H9 (cell line): ENCODE data around the gene LYST. TPM values are rescaled to one million over a fixed set of nuclear protein-coding genes. Genes with fewer than 3 reads are reported as not detected.
A peak's percentile ranks its signal among the peaks of the same experiment; 100 is the strongest.

ENCODE experiments used
- DNase-seq: peaks from one replicate; pipeline ENCODE4 v3.0.0-alpha.2; 2017
- H2AFZ ChIP-seq: one replicate; pipeline ENCODE4 v1.6.1; 2013; ENCODE audit warnings: mild to moderate bottlenecking, low read length, control low read depth, moderate library complexity
- H2AK5ac ChIP-seq: 2 replicates; pipeline ENCODE4 v1.6.1; 2013; ENCODE audit warnings: low read length, control low read depth, mixed read lengths; ENCODE audit not compliant: insufficient read length
- H2BK120ac ChIP-seq: one replicate; pipeline ENCODE4 v1.6.1; 2013; ENCODE audit warnings: low read depth, mild to moderate bottlenecking, low read length, control low read depth, inconsistent platforms; ENCODE audit not compliant: poor library complexity, severe bottlenecking
- H2BK12ac ChIP-seq: 2 replicates; pipeline ENCODE4 v1.6.1; 2013; ENCODE audit warnings: low read length, control low read depth, mixed read lengths, low read depth; ENCODE audit not compliant: insufficient read length
- H2BK15ac ChIP-seq: 2 replicates; pipeline ENCODE4 v1.6.1; 2013; ENCODE audit warnings: low read depth, low read length, control low read depth
- H2BK20ac ChIP-seq: one replicate; pipeline ENCODE4 v1.6.1; 2013; ENCODE audit warnings: low read depth, mild to moderate bottlenecking, low read length, control low read depth, inconsistent platforms; ENCODE audit not compliant: poor library complexity, severe bottlenecking
- H2BK5ac ChIP-seq: 2 replicates; pipeline ENCODE4 v1.6.1; 2013; ENCODE audit warnings: low read length, control low read depth, mixed read lengths; ENCODE audit not compliant: insufficient read length
- H3K14ac ChIP-seq: 2 replicates; pipeline ENCODE4 v1.6.1; 2013; ENCODE audit warnings: low read length, control low read depth; ENCODE audit not compliant: insufficient read depth
- H3K18ac ChIP-seq: 2 replicates; pipeline ENCODE4 v1.6.1; 2013; ENCODE audit warnings: low read depth, mild to moderate bottlenecking, mixed read lengths, low read length, control low read depth; ENCODE audit not compliant: insufficient read length
- H3K23ac ChIP-seq: 2 replicates; pipeline ENCODE4 v1.6.1; 2013; ENCODE audit warnings: low read length, control low read depth, mixed read lengths, low read depth; ENCODE audit not compliant: insufficient read length
- H3K23me2 ChIP-seq: 2 replicates; pipeline ENCODE4 v1.6.1; 2013; ENCODE audit warnings: low read depth, mild to moderate bottlenecking, mixed read lengths, low read length, control low read depth; ENCODE audit not compliant: insufficient read length, poor library complexity, severe bottlenecking
- H3K27ac ChIP-seq: 2 replicates; pipeline ENCODE4 v1.5.1; 2013; ENCODE audit warnings: low read length, control low read depth, mixed read lengths, low read depth; ENCODE audit not compliant: insufficient read length
- H3K27me3 ChIP-seq: 2 replicates; pipeline ENCODE4 v1.6.1; 2013; ENCODE audit warnings: low read length, control low read depth, inconsistent platforms; ENCODE audit not compliant: insufficient read depth
- H3K4ac ChIP-seq: 2 replicates; pipeline ENCODE4 v1.6.1; 2013; ENCODE audit warnings: low read depth, mild to moderate bottlenecking, control low read depth, inconsistent platforms, low read length, moderate library complexity
- H3K4me1 ChIP-seq: 2 replicates; pipeline ENCODE4 v1.6.1; 2013; ENCODE audit warnings: low read length, control low read depth, inconsistent platforms; ENCODE audit not compliant: insufficient read depth
- H3K4me2 ChIP-seq: 2 replicates; pipeline ENCODE4 v1.6.1; 2013; ENCODE audit warnings: low read length, control low read depth, mixed read lengths; ENCODE audit not compliant: insufficient read length, insufficient read depth
- H3K56ac ChIP-seq: 2 replicates; pipeline ENCODE4 v1.6.1; 2013; ENCODE audit warnings: low read depth, mild to moderate bottlenecking, mixed read lengths, low read length, control low read depth; ENCODE audit not compliant: insufficient read length
- H3K79me1 ChIP-seq: 2 replicates; pipeline ENCODE4 v1.6.1; 2013; ENCODE audit warnings: low read depth, mild to moderate bottlenecking, moderate library complexity, low read length, control low read depth, inconsistent platforms; ENCODE audit not compliant: insufficient read depth, poor library complexity, severe bottlenecking
- H3K79me2 ChIP-seq: 2 replicates; pipeline ENCODE4 v1.6.1; 2013; ENCODE audit warnings: low read length, control low read depth, inconsistent platforms; ENCODE audit not compliant: insufficient read depth
- H3K9ac ChIP-seq: 2 replicates; pipeline ENCODE4 v1.6.1; 2013; ENCODE audit warnings: low read length, control low read depth, mixed read lengths; ENCODE audit not compliant: insufficient read length; ENCODE audit errors: extremely low read depth
- H3K9me3 ChIP-seq: one replicate; pipeline ENCODE4 v1.6.1; 2013; ENCODE audit warnings: low read depth, low read length, inconsistent platforms; ENCODE audit not compliant: control insufficient read depth
- H3T11ph ChIP-seq: one replicate; pipeline ENCODE4 v1.6.1; 2013; ENCODE audit warnings: mild to moderate bottlenecking, low read length, control low read depth, inconsistent platforms
- H4K20me1 ChIP-seq: one replicate; pipeline ENCODE4 v1.6.1; 2013; ENCODE audit not compliant: control insufficient read depth, insufficient read length, insufficient read depth
- H4K5ac ChIP-seq: 2 replicates; pipeline ENCODE4 v1.6.1; 2013; ENCODE audit warnings: low read depth, mild to moderate bottlenecking, mixed read lengths, low read length, control low read depth; ENCODE audit not compliant: insufficient read length
- H4K8ac ChIP-seq: replicated peaks from 2 replicates; pipeline ENCODE4 v1.6.1; 2013; ENCODE audit warnings: low read length, control low read depth, mixed read lengths, low read depth; ENCODE audit not compliant: insufficient read length
- H4K91ac ChIP-seq: 2 replicates; pipeline ENCODE4 v1.6.1; 2013; ENCODE audit warnings: low read depth, mild to moderate bottlenecking, moderate library complexity, mixed read lengths, low read length, control low read depth; ENCODE audit not compliant: insufficient read length
- H3K27ac Mint-ChIP-seq, 3 experiments: 2 replicates in 2 of 3; 3 replicates in 1 of 3; pipeline ENCODE4 v1.8.0; 2020 to 2021; ENCODE audit warnings: mixed read lengths in 3 of 3, mild to moderate bottlenecking in 1 of 3, moderate library complexity in 1 of 3
- H3K27me3 Mint-ChIP-seq: 2 replicates; pipeline ENCODE4 v1.8.0; 2021; ENCODE audit warnings: low read depth, mild to moderate bottlenecking, moderate library complexity, mixed read lengths
- H3K36me3 Mint-ChIP-seq, 3 experiments: 2 replicates in 2 of 3; 3 replicates in 1 of 3; pipeline ENCODE4 v1.8.0; 2020 to 2021; ENCODE audit warnings: low read depth in 3 of 3, mixed read lengths in 3 of 3; ENCODE audit not compliant: insufficient read depth in 1 of 3
- H3K4me1 Mint-ChIP-seq, 2 experiments: 2 replicates each; pipeline ENCODE4 v1.8.0; 2020; ENCODE audit warnings: mixed read lengths in 2 of 2
- H3K4me3 Mint-ChIP-seq, 2 experiments: 2 replicates in 1 of 2; 3 replicates in 1 of 2; pipeline ENCODE4 v1.8.0; 2020 to 2021; ENCODE audit warnings: mild to moderate bottlenecking in 2 of 2, mixed read lengths in 2 of 2, moderate library complexity in 1 of 2
- H3K9me3 Mint-ChIP-seq, 2 experiments: 2 replicates in 1 of 2; 3 replicates in 1 of 2; pipeline ENCODE4 v1.8.0; 2020; ENCODE audit warnings: mild to moderate bottlenecking in 2 of 2, mixed read lengths in 2 of 2, moderate library complexity in 1 of 2
- CTCF ChIP-seq: fragments of 200-600 bp; sonication (generic); conservative IDR thresholded peaks from 3 replicates; pipeline ENCODE4 v1.8.0; 2021; ENCODE audit warnings: antibody characterized with exemption, mild to moderate bottlenecking
- WGBS: extraction: QIAGEN DNeasy Blood & Tissue Kit; methylation state at CpG from one replicate; pipeline ENCODE4 v1.1.7; 2013; ENCODE audit warnings: missing lambda C conversion rate, low lambda C conversion rate, mixed read lengths; ENCODE audit not compliant: insufficient read length; ENCODE audit errors: extremely low coverage; 5-methylcytosine and 5-hydroxymethylcytosine counted together
- total RNA-seq: library from RNA; stranded (reverse); gene quantifications from 2 replicates; pipeline ENCODE4 v1.2.1, GENCODE V29; 2021

Gene LYST
- total RNA-seq, 1 experiment from 2014 or later: 0.13 TPM

GRCh38 chr1:235721982-235722381, 144.7 kb downstream of the LYST start:
- Histone ChIP-seq H3K18ac (no peak overlapping the region), H2BK5ac (no peak overlapping the region), H2BK20ac (no peak overlapping the region), H3K14ac (no peak overlapping the region), H3K4me1 (no peaks in the 10 kb centered on the region), H3K4ac (no peak overlapping the region), H3T11ph (no peak overlapping the region), H3K27me3 (no peaks in the 10 kb centered on the region), H2BK120ac (no peak overlapping the region), H2BK15ac (no peak overlapping the region), H3K79me2 (no peaks in the 10 kb centered on the region), H3K9ac (no peak overlapping the region), H3K9me3 (no peaks in the 10 kb centered on the region), H4K5ac (no peak overlapping the region), H3K27ac (no peak overlapping the region), H2BK12ac (no peak overlapping the region), H3K23ac (no peak overlapping the region), H3K79me1 (no peaks in the 10 kb centered on the region), H3K4me2 (no peak overlapping the region), H4K20me1 (no peaks in the 10 kb centered on the region), H2AFZ (peak overlapping the region; percentile 6), H4K91ac (no peak overlapping the region), H4K8ac (no peak overlapping the region), H2AK5ac (no peak overlapping the region), H3K56ac (no peak overlapping the region), H3K23me2 (no peaks in the 10 kb centered on the region)
- peaks cover 0 to 3% of the 10 kb centered on the region in 2 experiments; a peak in 1 of 4 replicates for H3K4me1 Mint-ChIP-seq
- TF ChIP-seq CTCF: no peak
- no peak for DNase-seq
- H3K36me3 Mint-ChIP-seq: no peaks in the 10 kb centered on the region
- H3K4me3 Mint-ChIP-seq: no peak overlapping the region
- WGBS: no CpG with 5 or more reads among the region's 4 CpGs
- no peak overlapping the region for H3K27ac Mint-ChIP-seq
- no peaks in the 10 kb centered on the region for H3K9me3 Mint-ChIP-seq
- no peaks in the 10 kb centered on the region for H3K27me3 Mint-ChIP-seq
